IMR-90 (cell line): ENCODE results near the gene ACSF2.

Experiments
- CEBPB ChIP-seq: IDR thresholded peaks from 2 replicates; pipeline ENCODE4 v1.6.1; 2012; ENCODE audit warnings: low read depth, low read length, improper control_type of control experiment
- CHD1 ChIP-seq: IDR thresholded peaks from 2 replicates; pipeline ENCODE4 v1.6.1; 2012; ENCODE audit warnings: low read depth, low read length, improper control_type of control experiment
- CTCF ChIP-seq: conservative IDR thresholded peaks from 2 replicates; pipeline ENCODE4 v1.5.1; 2012; ENCODE audit warnings: mild to moderate bottlenecking, low read depth, low read length, improper control_type of control experiment
- ELK1 ChIP-seq: fragments of 150-350 bp; IDR thresholded peaks from 2 replicates; pipeline ENCODE4 v1.6.1; 2016; ENCODE audit warnings: low read depth, mild to moderate bottlenecking, low read length, moderate library complexity, borderline replicate concordance
- MAFK ChIP-seq: IDR thresholded peaks from 2 replicates; pipeline ENCODE4 v1.6.1; 2012; ENCODE audit warnings: low read depth, low read length, improper control_type of control experiment
- MAZ ChIP-seq: IDR thresholded peaks from 2 replicates; pipeline ENCODE4 v1.6.1; 2012; ENCODE audit warnings: low read depth, mild to moderate bottlenecking, low read length, improper control_type of control experiment, moderate library complexity, borderline replicate concordance
- POLR2A ChIP-seq: IDR thresholded peaks from 2 replicates; pipeline ENCODE4 v1.6.1; 2012; ENCODE audit warnings: mild to moderate bottlenecking, low read depth, low read length
- RAD21 ChIP-seq: IDR thresholded peaks from 2 replicates; pipeline ENCODE4 v1.6.1; 2012; ENCODE audit warnings: low read length, improper control_type of control experiment
- RFX5 ChIP-seq: IDR thresholded peaks from 2 replicates; pipeline ENCODE4 v1.8.0; 2012; ENCODE audit warnings: low read depth, mild to moderate bottlenecking, low read length, moderate library complexity
- SMC3 ChIP-seq: fragments of 150-350 bp; IDR thresholded peaks from 2 replicates; pipeline ENCODE4 v1.6.1; 2016; ENCODE audit warnings: low read depth, mild to moderate bottlenecking, antibody characterized with exemption, low read length, moderate library complexity
- USF2 ChIP-seq: fragments of 150-350 bp; IDR thresholded peaks from 2 replicates; pipeline ENCODE4 v1.6.1; 2017; ENCODE audit warnings: mild to moderate bottlenecking, antibody characterized with exemption, low read length, low read depth

DNA sequence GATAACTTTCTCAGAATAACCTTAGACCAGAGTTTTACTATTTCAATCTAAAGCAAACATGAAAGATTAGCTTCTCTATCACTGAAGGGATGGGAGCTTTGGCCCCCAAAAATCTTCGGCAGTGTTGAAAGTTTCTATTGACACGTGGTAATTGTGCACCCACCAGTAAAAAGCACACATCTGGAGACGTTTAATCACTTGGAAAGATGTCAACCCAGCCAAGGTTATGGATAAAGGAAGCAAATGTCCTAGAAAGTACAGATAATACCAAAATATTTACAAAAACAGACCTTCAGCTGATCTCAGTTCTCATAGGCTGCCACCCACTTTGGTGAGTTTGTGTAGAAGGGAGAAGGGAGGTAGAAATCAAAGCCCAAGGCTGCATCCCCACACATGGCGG is 87.5 kb downstream of the ACSF2 start:
- TF ChIP-seq CTCF, result no peak
- TF ChIP-seq MAZ, result no peak
- TF ChIP-seq RAD21, result no peak
- TF ChIP-seq POLR2A, result no peak
- TF ChIP-seq ELK1, result no peak
- no peak for TF ChIP-seq SMC3
- TF ChIP-seq CEBPB, result no peak
- no peak for TF ChIP-seq MAFK
- no peak for TF ChIP-seq USF2
- no peak for TF ChIP-seq CHD1
- TF ChIP-seq RFX5, result no peak
